Transverse colon (tissue), 3 donors: ENCODE measurements around the gene SUMO1.

ENCODE experiments used
- CTCF ChIP-seq, 5 experiments: fragments of 200-600 bp in 3 of 5; fragments of 450-650 bp in 2 of 5; sonication (generic) in 3 of 5; IDR thresholded peaks; 1 replicate in 2 of 5; 2 replicates in 3 of 5; pipeline ENCODE4 v1.5.1; 2016 to 2017; ENCODE audit warnings: antibody characterized with exemption in 5 of 5, inconsistent platforms in 3 of 5, mild to moderate bottlenecking in 2 of 5, moderate library complexity in 1 of 5
- POLR2A ChIP-seq: fragments of 450-650 bp; IDR thresholded peaks from one replicate; pipeline ENCODE4 v1.6.1; 2016; ENCODE audit warnings: antibody characterized with exemption, mild to moderate bottlenecking, moderate library complexity

- TF ChIP-seq CTCF (IDR thresholded peaks at IDR 0.05) (no peak), POLR2A (no peak)
These were observed 32.1 kb upstream of the SUMO1 start for GRCh38 chr2:202270487-202270886.
